ENCODE measurements around the gene GPRIN3.

GPRIN3 gene

DNA sequence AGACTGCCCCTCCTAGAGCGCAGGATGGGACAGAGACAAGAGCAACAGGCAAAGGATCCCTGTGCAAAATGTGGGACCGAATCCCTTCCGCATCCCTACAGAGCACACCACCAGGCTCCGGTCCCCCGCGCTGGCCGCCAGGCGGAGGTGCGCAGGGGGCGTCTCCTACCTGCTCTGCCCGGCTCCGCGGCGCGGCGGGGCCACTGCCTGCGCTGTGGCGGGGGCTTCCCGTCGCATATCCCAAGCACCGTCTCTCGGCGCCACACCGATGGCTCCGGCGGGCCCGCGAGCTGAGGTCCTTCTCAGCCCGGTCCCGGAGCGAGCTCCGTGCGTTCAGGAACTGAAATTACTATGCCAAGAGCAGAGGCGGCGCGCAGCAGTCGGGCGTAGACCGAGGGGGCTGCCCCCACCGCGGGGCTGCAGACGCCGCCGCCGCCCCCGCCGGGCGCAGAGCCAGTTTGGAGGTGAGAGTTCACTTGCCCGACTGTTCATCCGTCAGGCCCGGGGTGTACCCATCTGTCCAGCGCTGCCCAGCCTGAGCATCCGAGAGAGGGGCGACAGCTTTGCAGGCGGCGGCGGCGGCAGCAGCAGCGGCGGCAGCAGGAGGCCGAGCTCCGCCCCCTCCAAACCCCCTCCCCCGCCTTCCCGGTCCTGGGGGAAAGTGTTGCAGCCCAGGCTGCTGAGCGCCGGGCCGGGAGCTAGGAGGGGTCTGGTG, at the start of gene GPRIN3:
TSS of gene GPRIN3 (minus strand) at position 355 of the 715 bp plus-strand sequence. CDS start 57,690 bp downstream, outside the sequence.
- no peak for DNase-seq

DNA sequence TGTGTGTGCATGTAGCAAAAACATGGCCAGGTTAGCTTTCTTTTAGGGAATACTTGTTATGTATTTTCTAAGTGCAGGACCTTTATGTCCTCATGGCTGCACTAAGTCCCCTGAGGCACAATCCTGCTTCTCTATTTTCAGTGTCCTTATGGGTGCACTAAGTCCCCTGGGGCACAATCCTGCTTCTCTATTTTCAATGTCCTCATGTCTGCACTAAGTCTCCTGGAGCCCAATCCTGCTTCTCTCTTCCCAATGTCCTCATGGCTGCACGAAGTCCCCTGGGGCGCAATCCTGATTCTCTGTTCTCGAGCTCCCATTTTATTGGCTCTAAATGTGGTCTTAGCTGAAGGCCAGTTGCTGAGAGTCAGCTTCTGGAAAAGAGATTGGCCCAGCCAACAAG, 49.7 kb upstream of the GPRIN3 start:
- no peak for DNase-seq

DNA sequence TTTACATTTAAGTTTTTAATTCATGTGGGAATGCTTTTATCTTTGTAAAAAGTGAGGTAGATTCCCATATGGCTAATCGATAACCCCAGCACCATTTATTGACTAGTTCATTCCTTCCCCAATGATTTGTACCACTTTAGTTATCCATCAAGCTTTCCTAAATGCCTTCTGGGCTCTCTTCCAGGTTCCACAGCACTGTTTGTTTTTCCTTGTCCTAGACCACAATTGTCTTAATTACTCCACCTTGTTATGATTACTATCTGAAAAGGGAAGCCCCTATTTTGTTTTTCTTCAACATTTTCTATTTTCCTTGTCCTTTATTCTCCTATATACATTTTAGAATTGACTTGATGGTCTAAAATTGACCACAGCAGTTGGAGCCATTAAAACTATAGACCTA, 48.5 kb upstream of the GPRIN3 start:
- DNase-seq: no peak

DNA sequence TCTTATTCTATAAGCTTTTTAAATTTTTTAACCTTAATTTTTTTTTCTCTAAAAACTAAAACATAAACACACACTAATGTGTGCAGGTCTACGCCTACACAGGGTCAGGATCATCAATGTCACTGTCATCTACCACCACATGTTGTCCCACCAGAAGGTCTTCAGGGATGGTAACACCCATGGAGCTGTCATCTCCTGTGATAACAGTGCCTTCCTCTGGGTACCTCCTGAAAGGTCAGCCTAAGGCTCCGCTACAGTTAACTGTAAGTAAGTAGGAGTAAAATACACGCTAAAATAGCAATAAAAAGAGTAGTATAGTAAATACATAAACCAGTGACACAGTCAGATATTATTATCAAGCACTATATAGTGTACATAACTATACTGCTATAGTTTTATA, 45.9 kb upstream of the GPRIN3 start:
- DNase-seq: no peak

DNA sequence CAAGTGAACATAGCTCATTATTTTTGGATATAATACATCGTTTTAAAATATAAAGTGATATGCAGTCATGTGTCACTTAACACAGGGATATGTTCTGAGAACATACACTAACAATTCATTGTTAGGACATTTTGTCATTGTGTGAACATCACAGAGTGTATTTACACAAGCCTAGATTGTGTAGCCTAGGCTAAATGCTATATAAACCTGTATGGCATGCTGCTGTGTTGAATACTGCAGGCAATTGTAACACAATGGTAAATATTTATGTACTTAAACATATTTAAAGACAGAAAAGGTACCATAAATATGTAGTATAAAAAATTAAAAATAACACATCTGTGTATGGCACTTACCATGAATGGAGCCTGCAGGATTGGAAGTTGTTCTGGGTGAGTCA, 44.9 kb upstream of the GPRIN3 start:
- no peak for DNase-seq

DNA sequence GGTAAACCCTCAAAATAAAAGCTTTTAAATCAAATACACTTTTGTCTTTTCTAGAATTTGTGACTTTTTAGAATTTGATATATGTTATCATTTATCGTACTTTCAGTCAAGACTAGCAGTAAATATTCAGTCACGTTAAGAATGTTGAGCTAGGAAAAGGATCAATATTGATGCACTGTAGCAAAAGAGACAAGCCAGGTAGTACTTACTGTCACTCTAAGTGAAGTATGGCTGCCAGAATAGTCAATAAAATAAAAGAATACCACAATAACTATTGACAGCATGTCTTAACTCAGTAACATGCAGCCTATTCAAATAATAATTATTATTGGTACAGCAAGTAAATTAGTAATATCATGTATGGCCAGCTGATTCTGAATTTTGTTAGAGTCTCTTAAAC, 43.6 kb upstream of the GPRIN3 start:
- DNase-seq: no peak

DNA sequence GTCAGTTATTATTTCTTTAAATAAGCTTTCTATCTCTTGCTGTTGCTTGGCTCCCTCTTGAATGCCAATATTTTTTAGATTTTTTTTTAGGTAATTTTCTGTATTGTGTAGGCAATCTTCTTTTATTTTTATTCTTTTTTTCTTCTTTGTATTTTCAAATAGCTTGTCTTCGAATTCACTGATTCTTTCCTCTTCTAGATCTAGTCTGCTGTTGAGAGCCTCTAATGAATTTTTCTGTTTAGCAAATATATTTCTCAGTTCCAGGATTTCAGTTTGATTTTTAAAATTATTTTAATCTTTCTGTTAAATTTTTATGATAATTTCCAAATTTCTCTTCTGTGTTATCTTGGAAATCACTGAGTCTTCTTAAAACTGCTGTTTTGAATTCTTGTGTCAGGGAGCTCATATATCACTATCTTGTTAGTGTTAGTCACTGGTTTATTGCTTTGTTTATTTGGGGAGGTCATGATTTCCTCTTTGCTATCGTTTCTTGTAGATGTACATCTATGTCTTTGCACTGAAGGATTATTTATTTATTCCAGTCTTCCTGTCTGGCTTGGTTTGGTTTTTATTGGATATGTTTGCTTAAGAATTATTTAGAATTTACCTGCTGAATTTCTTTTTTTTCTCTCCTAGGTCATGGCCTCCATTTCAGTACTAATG, 39.9 kb upstream of the GPRIN3 start:
- no peak for DNase-seq

DNA sequence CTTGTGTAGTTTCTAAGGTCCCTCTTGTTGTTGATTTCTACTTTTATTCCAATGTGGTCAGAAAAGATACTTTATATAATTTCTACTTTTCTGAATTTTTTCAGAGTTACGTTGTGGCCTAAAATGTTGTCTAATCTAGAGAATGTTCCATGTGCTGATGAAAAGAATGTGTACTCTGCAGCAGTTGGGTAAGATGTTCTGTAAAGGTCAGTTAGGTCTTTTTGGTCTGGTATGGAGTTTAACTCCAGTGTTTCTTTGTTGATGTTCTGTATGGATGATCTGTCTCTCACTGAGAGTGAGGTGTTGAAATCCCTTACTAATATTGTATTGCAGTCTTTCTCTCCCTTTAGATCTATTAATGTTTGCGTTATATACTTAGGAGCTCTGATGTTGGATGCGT, 37.0 kb upstream of the GPRIN3 start:
- no peak for DNase-seq

DNA sequence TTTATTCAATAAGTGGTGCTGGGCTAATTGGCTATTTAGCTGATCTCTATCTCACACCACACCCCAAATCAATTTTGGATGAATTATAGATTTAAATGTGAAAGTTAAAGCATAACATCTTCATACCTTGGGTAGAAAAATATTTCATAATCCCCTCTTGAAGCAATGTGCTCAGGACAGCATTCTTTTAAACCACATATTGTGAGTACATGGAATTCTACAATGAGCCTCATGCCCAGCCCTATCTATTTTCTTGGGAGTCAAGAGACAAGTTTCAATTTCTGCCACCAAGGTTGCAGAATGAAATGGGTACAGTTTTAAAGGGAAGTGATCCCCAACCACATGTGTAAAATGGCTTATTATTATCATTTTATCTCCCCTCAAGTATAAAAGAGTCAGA, 30.6 kb upstream of the GPRIN3 start:
- DNase-seq: no peak

DNA sequence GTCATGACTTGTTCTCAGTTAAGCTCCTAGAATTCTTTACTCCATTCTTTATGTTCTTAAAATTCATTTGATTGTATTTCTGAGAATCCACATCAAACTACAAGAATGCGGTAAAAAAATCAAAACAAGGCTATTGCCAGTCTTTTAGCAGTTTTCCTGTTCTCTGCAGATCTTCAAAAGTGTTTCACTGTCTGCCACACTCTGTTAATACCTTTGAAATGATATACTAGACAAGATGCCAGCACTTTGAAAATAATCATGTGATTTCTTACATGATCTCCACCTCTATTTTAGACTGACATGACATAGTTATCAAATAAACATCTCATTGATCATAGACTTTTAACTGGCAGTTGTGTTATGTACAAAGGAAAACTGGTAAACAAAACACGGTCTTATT, 30.1 kb upstream of the GPRIN3 start:
- DNase-seq: no peak

DNA sequence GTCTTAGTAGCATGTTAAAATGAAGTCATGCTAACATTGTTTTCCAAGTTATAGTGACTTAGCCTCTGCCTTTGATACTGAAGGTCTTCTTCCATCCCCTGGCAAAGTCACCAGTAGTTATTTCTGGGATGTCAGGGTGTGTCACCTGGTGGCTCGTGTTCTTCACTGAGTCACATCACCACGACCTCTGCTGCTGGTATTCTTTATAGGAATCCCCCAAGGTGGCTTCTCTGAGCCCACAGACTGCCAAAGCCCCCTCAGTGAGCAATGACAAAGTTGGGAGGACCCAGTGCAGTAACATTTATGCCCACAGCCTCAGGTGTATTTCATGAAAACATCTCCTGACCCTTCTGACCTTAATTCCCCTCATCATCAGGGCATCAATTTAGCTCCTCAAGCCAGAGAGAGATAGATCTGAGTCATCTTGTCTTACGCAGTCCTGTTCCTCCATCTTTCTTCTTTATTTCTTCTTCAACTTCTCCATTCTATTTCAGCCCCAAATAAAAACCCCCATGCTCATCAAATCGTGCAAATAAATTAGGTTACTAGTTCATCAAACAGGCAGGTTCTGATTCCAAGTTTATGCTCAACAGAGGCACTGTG, 29.3 kb upstream of the GPRIN3 start:
- DNase-seq: no peak

DNA sequence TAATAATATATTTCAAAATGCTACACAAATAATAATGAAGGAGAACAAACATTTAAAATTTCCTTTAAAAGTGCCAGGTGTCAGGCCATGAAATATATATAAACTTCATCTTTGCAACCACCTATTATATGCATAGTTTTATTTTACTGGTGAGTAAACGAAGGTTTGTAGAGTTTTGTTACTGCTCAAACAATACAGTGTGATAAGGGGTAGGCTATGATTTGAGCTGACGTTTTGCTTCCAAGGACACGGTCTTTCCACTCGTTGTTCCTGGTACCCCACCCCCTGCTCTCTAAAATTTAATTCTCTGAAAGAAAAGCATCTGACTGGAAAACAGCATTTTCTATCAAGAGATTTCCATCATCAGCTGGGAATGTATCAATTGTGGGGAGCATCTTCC, 27.2 kb upstream of the GPRIN3 start:
- DNase-seq: no peak

DNA sequence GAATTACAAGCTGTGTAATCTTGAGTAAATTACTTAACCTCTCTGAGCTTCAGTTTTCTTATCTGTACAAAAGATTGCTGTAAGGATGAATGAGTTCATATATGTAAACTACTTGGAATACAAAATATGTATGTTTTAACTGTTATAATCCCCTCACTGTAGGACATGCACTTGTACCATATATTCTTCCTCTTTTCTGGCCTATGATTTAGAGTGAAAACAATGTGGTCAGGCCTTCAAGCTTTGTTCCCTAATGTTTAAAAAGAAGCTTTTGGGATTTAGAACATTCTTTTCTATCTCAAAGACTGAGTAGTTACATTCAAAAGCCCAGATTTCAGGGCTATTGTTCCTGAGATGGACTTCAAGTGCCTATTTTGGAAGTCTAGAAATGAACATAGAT, 26.7 kb upstream of the GPRIN3 start:
- no peak for DNase-seq

DNA sequence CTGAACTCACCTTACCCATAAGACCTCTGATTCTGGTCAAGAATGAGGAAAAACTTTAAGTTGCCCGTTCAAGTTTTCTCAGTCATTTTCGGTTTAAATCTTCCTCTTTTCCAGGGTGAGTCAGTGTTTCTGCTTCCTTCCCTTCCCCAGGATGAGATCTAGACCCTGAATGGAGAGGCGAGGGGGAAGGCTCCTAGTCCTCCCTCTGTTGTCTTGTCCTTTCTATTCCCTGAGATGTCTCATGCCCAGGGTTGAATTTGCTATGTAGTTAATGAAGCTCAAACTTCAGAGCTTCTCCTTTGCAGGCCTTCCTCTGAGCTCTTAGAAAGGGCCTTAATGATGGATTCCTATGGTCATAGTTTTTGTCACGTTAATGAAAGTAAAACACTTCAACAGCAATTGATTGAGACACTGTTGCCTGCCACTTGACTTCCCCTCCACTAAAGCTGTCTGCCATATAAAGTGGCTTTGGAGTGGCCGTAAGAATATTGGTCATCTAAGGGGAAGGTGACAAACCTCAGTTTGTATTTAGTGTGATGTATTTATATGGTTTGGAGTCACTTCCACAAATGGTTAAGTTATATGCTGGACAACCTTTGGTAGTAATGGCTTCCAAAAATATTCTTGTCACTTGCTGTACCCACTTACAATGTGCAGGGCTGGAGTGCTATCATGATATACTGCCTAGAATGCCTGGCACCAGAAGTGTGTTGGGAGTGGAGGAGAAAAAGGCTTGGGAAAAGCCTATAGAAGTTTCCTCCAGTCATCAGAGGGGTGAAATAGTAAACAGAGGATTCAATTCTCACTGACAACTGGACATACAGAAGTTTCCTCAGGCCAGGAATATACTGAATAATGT, 24.3 kb upstream of the GPRIN3 start:
- no peak for DNase-seq

DNA sequence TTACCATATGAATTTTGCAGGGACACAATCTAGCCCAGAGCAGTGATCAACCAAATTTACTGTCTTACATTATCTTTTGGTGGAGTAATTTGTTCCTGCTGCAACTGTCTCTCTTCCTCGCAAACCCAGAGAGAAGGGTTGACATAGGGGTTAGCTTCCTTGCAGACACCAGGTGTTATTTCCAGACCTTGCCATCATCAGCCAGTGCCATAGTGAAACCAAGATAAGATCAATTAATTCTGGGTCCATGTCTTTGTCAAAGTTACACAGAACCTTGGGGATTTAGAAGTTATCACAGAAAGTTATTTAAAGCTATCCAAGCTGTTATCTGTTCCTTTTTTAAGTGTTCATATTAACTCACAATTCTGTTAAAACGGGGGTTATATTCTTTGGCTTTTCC, 23.6 kb upstream of the GPRIN3 start:
- DNase-seq: no peak

DNA sequence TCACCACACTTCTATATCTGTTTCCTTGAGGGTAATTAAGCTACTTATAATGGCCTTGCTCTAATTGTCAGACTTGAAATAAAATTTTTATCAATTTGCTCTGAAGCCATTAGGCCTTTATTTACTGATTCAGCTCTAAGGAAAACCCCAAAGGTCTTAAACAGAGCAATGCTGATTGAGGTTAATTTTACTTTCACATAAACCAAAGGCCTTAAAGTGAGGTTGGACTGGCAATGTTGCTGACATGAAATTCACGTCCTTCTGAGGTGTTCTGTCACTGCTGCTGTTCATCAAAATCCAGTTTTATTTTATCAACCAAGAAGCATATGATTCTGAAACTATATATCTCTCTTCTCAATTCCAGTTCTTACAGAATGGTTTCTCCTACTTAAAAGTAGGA, 21.7 kb upstream of the GPRIN3 start:
- DNase-seq: no peak

DNA sequence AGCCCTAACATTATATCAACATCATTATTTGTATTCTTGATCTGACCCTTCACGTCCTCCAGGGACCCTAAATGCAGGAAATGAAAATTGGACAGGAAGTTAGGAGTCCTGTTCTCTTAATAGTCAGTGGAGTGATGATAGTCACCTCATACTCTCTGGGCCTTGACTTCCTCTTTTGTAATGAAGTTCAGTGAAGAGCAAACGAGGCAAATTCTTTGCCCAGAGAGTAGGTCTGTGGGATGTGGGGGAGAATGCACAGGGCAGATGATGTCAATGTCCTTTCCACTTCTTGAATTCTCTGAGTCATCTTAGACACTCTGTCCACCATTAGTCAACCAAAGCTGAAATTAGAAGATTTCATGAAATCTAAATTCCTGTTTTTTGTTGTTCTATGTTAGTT, 17.1 kb upstream of the GPRIN3 start:
- peak; percentile 11 for DNase-seq

DNA sequence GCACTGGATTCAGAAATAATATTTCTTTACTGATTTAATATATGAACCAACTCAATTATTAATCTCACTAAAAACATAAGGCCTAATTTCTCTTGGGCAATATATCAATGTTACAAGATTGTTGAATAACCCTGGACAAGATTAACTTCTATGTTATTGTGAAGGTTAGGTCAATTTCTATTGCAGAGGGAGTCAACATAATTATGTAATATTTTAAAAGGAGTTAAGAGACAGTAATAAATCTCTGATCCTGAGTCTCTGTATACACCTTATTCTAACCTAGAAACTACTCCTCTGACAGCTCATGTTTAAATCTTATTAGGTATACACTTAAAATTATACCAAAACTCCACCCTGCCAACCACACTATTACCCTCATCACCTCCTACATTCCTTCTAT, 15.1 kb upstream of the GPRIN3 start:
- DNase-seq: no peak

DNA sequence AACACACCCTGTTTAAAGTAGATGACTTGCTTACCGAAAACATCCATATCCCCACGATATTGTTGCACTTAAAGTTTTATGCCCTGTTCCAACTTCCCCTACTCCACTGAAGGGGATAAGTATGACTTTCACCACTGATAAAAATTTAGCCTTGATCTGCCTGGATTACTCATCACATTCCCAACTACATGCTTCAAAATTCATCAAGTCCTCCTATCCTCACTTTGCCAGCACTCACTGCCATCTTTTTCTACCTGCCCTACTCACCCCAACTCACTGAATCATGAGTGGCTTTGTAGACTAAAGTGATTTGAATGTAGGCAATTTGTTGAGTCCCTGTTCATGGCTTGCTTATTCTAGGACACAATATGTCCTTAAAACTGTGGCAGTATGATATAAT, 12.2 kb upstream of the GPRIN3 start:
- no peak for DNase-seq

DNA sequence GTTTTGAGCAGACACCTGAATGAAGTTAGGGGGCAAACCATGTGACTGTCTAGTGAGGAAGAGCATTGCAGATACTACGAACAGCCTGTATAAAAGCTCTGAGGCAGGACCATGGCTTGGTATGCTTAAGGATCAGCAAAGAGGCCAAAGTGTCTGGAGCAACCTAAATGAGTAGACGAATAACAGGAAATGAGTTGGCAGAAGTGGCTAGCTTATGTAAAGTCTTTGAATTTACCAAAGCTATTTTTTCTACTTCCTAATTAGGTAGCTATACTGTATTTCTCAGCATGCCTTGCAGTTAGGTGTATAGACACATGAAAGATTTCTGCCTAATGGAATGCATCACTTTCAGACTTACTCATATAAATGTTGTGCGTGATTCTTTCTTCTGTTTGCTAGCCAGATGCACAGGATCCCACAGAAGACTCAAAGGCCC, 9.3 kb upstream of the GPRIN3 start:
- no peak for DNase-seq

DNA sequence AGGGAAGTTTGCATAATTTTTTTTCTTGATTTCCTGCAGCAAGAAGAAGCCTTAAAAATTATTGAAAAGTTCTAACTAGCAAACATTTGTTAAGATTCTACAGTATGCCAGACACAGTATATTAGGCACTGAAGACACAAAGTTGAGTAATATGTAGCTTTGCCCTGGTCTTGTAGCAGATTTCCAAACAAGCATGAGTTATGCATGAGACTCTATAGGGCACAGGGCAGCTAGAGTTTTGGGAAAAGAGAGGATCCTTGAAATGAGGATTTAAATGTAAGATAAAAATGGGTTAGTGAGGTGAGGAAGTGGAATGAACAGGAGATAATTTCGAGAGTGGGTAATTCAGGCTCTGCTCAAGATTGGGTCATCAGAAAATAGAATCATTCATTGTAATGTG, 8.6 kb upstream of the GPRIN3 start:
- no peak for DNase-seq

DNA sequence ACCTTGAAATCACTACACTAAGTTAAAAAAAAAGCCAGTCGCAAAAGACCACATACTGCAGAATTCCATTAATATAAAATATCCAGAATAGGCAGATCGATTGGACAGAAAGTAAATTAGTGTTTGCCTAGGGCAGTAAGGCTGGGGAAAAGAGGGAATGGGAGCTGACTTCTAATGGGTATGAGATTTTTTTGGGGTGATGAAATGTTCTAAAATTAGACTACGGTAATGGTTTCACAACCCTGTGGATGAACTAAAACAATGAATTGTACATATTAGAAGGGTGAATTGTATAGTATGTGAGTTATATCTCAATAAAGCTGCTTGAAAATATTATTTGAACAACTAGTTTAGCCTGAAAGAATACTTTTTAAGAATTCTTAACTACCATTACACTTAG, 6.7 kb upstream of the GPRIN3 start:
- DNase-seq: no peak

DNA sequence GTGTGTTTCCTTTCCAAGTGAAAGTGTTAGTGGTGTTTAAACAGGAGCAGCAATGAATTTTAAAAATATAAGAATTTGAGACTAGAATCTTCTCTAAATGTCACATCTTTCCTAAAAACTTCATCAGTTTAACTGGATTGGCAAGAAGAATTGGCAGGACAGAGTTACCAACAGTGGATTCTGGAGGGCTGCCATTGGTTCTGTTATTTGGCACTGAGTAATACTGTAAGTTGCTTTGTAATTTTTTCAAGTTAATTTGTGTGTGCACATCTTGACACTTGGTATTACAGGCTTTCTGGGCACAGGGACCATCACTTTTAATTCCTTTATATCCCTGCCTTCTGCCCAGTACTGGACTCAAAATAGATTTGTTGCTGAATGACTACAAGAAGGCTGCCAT, 4.5 kb upstream of the GPRIN3 start:
- no peak for DNase-seq

DNA sequence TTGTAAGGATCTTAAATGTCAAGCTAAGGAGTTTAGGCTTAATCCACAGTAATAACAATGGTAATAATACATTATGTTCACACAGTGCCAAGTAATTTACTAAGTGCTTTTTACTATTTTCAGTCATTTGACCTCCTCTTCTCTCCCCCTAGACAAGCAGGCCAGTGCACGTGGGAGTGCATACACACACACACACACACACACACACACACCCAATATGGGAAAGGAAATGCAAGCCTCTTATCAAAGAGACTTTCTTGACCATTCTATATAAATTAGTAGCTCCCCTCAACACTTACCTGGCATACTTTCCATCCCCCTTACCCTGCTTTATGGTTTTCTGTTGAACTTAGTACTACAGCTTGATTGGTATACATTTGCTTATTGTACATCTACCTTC, 3.8 kb upstream of the GPRIN3 start:
- no peak for DNase-seq

Measured in SIG-M5 (cell line).